Parathyroid adenoma (tissue), 2 donors: ENCODE measurements around the gene SERPINB5.

Source experiments
- H2AFZ ChIP-seq: fragments of 300-600 bp; sonication (generic); one replicate; pipeline ENCODE4 v1.7.0; 2017; ENCODE audit warnings: antibody characterized with exemption, mild to moderate bottlenecking
- H3K27ac ChIP-seq: fragments of 300-600 bp; sonication (generic); one replicate; pipeline ENCODE4 v1.7.0; 2017
- H3K27me3 ChIP-seq: fragments of 300-600 bp; sonication (generic); one replicate; pipeline ENCODE4 v1.7.0; 2017; ENCODE audit warnings: low read length; ENCODE audit not compliant: control insufficient read depth, insufficient read depth
- H3K36me3 ChIP-seq: fragments of 300-600 bp; sonication (generic); one replicate; pipeline ENCODE4 v1.7.0; 2017; ENCODE audit warnings: low read length; ENCODE audit not compliant: control insufficient read depth, insufficient read depth
- H3K4me1 ChIP-seq: fragments of 300-600 bp; sonication (generic); one replicate; pipeline ENCODE4 v1.7.0; 2017; ENCODE audit warnings: control low read depth
- H3K4me2 ChIP-seq: fragments of 300-600 bp; sonication (generic); one replicate; pipeline ENCODE4 v1.7.0; 2017; ENCODE audit warnings: low read length
- H3K4me3 ChIP-seq: fragments of 300-600 bp; sonication (generic); one replicate; pipeline ENCODE4 v1.7.0; 2017; ENCODE audit warnings: low read depth, low read length
- H3K79me2 ChIP-seq: fragments of 300-600 bp; sonication (generic); one replicate; pipeline ENCODE4 v1.7.0; 2017; ENCODE audit warnings: control low read depth
- H3K9ac ChIP-seq: fragments of 300-600 bp; sonication (generic); one replicate; pipeline ENCODE4 v1.7.0; 2017; ENCODE audit warnings: mild to moderate bottlenecking
- H3K9me3 ChIP-seq: fragments of 300-600 bp; sonication (generic); one replicate; pipeline ENCODE4 v1.7.0; 2017; ENCODE audit warnings: low read length; ENCODE audit not compliant: control insufficient read depth
- TF ChIP-seq, protein P1 (sequence below): fragments of 300-600 bp; sonication (generic); IDR thresholded peaks from one replicate; pipeline ENCODE4 v1.7.0; 2017; ENCODE audit warnings: antibody characterized with exemption, mild to moderate bottlenecking
- donor health status: primary hyperparathyroidism.

The SERPINB5 gene

DNA sequence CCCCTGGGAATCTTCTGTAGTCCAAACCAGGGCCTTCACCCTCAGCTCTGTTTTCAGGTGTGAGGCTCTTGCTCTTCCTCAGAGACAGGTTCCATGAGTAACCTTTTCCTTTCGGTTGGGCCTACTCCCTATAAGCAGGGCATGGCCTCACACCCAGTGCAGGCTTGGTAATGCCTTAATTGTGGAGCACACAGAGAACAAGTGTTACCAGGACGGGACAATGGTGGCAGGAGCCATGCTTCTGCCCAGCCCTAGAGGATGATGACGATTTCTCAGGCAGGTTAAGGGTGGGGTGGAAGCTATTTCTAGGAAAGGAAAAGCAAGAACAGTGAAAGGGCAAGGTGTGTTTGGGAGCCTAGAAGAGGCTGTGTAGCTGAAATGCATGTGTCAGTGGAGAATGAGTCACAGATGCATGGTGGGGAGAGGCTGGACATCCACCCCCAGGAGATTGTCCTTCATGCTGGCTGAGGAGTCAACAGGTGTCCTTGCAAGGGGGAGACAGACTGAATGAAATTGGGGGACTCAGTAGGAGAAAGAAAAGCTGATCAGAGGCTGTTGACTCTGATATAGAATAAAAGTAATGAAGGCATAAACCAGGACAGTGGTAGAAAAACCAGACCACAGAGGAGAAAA, 43.4 kb downstream of the SERPINB5 start:
- Histone ChIP-seq H3K9ac (no peak overlapping the region), H3K27me3 (no peaks in the 10 kb centered on the region), H3K27ac (no peak overlapping the region), H3K79me2 (no peaks in the 10 kb centered on the region), H3K9me3 (peaks cover 2% of the 10 kb centered on the region), H3K4me1 (no peaks in the 10 kb centered on the region), H3K4me3 (no peak overlapping the region), H2AFZ (no peak overlapping the region), H3K36me3 (no peaks in the 10 kb centered on the region), H3K4me2 (no peak overlapping the region)
- TF ChIP-seq, protein P1, sequence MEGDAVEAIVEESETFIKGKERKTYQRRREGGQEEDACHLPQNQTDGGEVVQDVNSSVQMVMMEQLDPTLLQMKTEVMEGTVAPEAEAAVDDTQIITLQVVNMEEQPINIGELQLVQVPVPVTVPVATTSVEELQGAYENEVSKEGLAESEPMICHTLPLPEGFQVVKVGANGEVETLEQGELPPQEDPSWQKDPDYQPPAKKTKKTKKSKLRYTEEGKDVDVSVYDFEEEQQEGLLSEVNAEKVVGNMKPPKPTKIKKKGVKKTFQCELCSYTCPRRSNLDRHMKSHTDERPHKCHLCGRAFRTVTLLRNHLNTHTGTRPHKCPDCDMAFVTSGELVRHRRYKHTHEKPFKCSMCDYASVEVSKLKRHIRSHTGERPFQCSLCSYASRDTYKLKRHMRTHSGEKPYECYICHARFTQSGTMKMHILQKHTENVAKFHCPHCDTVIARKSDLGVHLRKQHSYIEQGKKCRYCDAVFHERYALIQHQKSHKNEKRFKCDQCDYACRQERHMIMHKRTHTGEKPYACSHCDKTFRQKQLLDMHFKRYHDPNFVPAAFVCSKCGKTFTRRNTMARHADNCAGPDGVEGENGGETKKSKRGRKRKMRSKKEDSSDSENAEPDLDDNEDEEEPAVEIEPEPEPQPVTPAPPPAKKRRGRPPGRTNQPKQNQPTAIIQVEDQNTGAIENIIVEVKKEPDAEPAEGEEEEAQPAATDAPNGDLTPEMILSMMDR: no peak

DNA sequence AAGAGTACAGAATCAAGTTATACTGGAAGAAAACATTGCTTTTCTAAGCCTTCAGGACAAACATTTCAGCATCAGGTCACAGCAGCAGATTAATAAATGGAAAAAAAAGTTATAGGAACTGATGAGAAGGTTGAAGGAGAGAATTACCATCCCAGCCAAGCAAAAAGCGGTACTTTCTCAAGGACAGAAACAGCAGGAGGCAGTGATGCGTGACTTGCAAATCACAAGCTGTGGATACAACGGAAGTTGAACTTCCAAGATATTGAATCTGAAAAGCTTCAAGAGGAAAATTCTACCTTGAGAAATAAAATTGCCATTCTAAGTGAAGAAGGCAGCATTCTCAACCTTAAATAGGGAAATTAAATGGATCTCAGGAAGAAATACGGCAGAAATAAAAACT, 46.9 kb downstream of the SERPINB5 start:
- Histone ChIP-seq H3K27me3 (no peaks in the 10 kb centered on the region), H3K4me3 (no peak overlapping the region), H3K9me3 (peaks cover 2% of the 10 kb centered on the region), H3K27ac (no peak overlapping the region), H3K9ac (no peak overlapping the region), H3K4me2 (no peak overlapping the region), H2AFZ (no peak overlapping the region), H3K4me1 (no peaks in the 10 kb centered on the region), H3K36me3 (no peaks in the 10 kb centered on the region), H3K79me2 (no peaks in the 10 kb centered on the region)
- TF ChIP-seq, protein P1: no peak

DNA sequence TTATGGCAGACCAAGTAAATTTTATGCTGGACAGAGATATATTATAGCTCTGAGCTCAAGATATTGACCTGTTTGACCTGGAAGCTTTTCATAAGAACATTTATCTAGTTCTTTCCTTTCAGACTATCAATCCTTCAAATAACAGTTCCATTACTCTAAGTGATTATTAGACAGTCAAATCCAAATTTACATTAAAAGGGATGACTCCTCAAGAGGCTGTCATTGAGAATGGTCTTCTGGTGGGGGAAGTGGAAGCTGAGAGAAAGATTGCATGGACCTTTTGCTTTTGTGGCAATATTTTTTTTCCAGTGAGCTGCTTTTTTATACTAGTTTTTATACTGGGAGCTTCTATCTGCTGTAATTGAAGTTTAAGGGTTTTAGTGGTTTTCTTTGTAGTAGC, 50.5 kb downstream of the SERPINB5 start:
- Histone ChIP-seq H2AFZ (no peak overlapping the region), H3K36me3 (no peaks in the 10 kb centered on the region), H3K9me3 (peaks cover 2% of the 10 kb centered on the region), H3K4me3 (no peak overlapping the region), H3K4me2 (no peak overlapping the region), H3K4me1 (no peaks in the 10 kb centered on the region), H3K27me3 (no peaks in the 10 kb centered on the region), H3K9ac (no peak overlapping the region), H3K27ac (no peak overlapping the region), H3K79me2 (no peaks in the 10 kb centered on the region)
- TF ChIP-seq, protein P1: no peak

- TF ChIP-seq, protein P1: no peak
- Histone ChIP-seq H3K36me3 (no peaks in the 10 kb centered on the region), H3K9ac (no peak overlapping the region), H3K4me3 (no peak overlapping the region), H3K9me3 (peaks cover 2% of the 10 kb centered on the region), H3K27me3 (no peaks in the 10 kb centered on the region), H2AFZ (no peak overlapping the region), H3K4me1 (no peaks in the 10 kb centered on the region), H3K27ac (no peak overlapping the region), H3K79me2 (no peaks in the 10 kb centered on the region), H3K4me2 (no peak overlapping the region)
Observed at GRCh38 chr18:63528863-63529492, 52.2 kb downstream of the SERPINB5 start.

GRCh38 chr18:63532471-63532870, 55.7 kb downstream of the SERPINB5 start:
- TF ChIP-seq, protein P1: no peak
- Histone ChIP-seq H3K9me3 (no peaks in the 10 kb centered on the region), H3K79me2 (no peaks in the 10 kb centered on the region), H3K36me3 (no peaks in the 10 kb centered on the region), H3K4me1 (no peaks in the 10 kb centered on the region), H3K9ac (no peak overlapping the region), H3K4me3 (no peak overlapping the region), H3K27ac (no peak overlapping the region), H3K27me3 (no peaks in the 10 kb centered on the region), H3K4me2 (no peak overlapping the region), H2AFZ (no peak overlapping the region)
